B cell (primary cell): ENCODE results near the gene ULK4.

Experiments used
- EZH2 ChIP-seq: IDR thresholded peaks from 2 replicates; pipeline ENCODE4 v1.6.1; 2012; ENCODE audit warnings: borderline replicate concordance, low read depth, mild to moderate bottlenecking, moderate library complexity, low read length; ENCODE audit not compliant: insufficient read depth, poor library complexity, severe bottlenecking
- TF ChIP-seq, protein P1 (sequence below): fragments of 200-600 bp; IDR thresholded peaks from one replicate; pipeline ENCODE4 v1.8.0; 2022; ENCODE audit warnings: antibody characterized with exemption, mild to moderate bottlenecking

DNA sequence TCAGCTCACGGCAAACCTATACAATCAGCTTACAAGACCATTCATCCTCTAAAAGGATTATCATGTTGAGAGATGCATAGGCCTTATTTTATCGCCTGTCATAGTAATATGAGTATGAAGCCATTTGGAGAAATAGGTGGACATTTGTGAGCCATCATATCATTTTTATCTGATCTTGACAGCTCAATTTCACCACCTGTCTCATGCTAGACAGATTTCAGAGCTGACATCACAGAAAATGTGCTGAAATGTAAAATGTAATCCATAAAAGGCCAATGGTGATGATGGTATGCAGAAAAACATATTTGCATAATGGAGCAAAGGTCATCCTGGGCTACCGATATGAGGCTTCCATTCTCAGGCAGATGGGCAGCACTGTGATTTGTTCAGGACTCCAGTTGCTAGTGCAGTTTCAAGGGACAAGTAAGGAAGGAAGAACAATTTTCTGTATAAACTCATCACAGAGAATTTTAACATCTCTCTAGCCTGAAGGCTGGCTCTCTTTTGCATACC, 221.5 kb downstream of the ULK4 start:
- TF ChIP-seq, protein P1, sequence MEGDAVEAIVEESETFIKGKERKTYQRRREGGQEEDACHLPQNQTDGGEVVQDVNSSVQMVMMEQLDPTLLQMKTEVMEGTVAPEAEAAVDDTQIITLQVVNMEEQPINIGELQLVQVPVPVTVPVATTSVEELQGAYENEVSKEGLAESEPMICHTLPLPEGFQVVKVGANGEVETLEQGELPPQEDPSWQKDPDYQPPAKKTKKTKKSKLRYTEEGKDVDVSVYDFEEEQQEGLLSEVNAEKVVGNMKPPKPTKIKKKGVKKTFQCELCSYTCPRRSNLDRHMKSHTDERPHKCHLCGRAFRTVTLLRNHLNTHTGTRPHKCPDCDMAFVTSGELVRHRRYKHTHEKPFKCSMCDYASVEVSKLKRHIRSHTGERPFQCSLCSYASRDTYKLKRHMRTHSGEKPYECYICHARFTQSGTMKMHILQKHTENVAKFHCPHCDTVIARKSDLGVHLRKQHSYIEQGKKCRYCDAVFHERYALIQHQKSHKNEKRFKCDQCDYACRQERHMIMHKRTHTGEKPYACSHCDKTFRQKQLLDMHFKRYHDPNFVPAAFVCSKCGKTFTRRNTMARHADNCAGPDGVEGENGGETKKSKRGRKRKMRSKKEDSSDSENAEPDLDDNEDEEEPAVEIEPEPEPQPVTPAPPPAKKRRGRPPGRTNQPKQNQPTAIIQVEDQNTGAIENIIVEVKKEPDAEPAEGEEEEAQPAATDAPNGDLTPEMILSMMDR = no peak
- TF ChIP-seq EZH2 = no peak
